Heart right ventricle (tissue), 16 donors: ENCODE results near the gene C6orf120. TPM values are rescaled to one million over a fixed set of nuclear protein-coding genes. Genes with fewer than 3 reads are reported as not detected.

ENCODE experiments used
- ATAC-seq, 8 donors: fragments of 200-7000 bp; cut with Tn5 transposase; one replicate each; pipeline ENCODE4 v1.9.1; 2020; ENCODE audit warnings: mild to moderate bottlenecking in 8 of 8, moderate library complexity in 8 of 8, moderate number of reproducible peaks in 1 of 8
- DNase-seq, 2 donors: peaks; one replicate each; pipeline ENCODE4 v3.0.0-alpha.2; 2020
- H3K27ac ChIP-seq, 10 donors: fragments of 200-600 bp; sonication (generic) in 2 of 10; one replicate each; pipeline versions ENCODE4 v1.5.0 to v1.8.0; 2020 to 2022; ENCODE audit warnings: mild to moderate bottlenecking in 3 of 10
- H3K27me3 ChIP-seq, 7 donors: fragments of 200-600 bp; one replicate each; pipeline ENCODE4 v1.8.0; 2021 to 2022; ENCODE audit warnings: mild to moderate bottlenecking in 2 of 7
- H3K36me3 ChIP-seq, 9 donors: fragments of 200-600 bp; sonication (generic) in 1 of 9; one replicate each; pipeline versions ENCODE4 v1.5.0 to v1.8.0; 2020 to 2022; ENCODE audit warnings: mild to moderate bottlenecking in 2 of 9
- H3K4me1 ChIP-seq, 9 donors: fragments of 200-600 bp; sonication (generic) in 1 of 9; one replicate each; pipeline versions ENCODE4 v1.5.0 to v1.8.0; 2020 to 2022; ENCODE audit warnings: mild to moderate bottlenecking in 4 of 9
- H3K4me3 ChIP-seq, 10 donors: fragments of 200-600 bp; sonication (generic) in 2 of 10; one replicate each; pipeline versions ENCODE4 v1.5.0 to v1.8.0; 2020 to 2022; ENCODE audit warnings: mild to moderate bottlenecking in 7 of 10, moderate library complexity in 2 of 10
- H3K9me3 ChIP-seq, 11 donors: fragments of 200-600 bp in 10 of 11; sonication (generic) in 2 of 11; one replicate each; pipeline versions ENCODE4 v1.5.0 to v1.8.0; 2013 to 2022; ENCODE audit warnings: mild to moderate bottlenecking in 2 of 11, control low read depth in 1 of 11, moderate library complexity in 1 of 11
- CTCF ChIP-seq, 9 donors: fragments of 200-600 bp; sonication (generic) in 2 of 9; IDR thresholded peaks; one replicate each; pipeline versions ENCODE4 v1.5.0 to v1.8.0; 2021 to 2022; ENCODE audit warnings: antibody characterized with exemption in 9 of 9, mild to moderate bottlenecking in 5 of 9, moderate library complexity in 1 of 9
- WGBS, 2 donors: extraction: QIAGEN DNeasy Blood & Tissue Kit; methylation state at CpG; one replicate each; pipeline ENCODE4 v1.1.7; 2013; ENCODE audit warnings: inconsistent platforms in 1 of 2; 5-methylcytosine and 5-hydroxymethylcytosine counted together
- intact Hi-C, 10 donors: fragments of 100-400 bp; cut with DNase I; formaldehyde crosslinking; loops; one replicate each; pipeline versions ENCODE4 v1.11.1 to v1.14.2; 2022
- polyA plus RNA-seq, 2 donors: library from polyadenylated mRNA; stranded (reverse); fragments of 200-250 nt; gene quantifications; one replicate each; pipeline ENCODE4 v1.2.3, GENCODE V29; 2013
- total RNA-seq, 10 donors: library from RNA; stranded (reverse); fragmentation: NEBNext Ultra II Directional in 3 of 10; extraction: Animal tissue kit (Norgen Biotek cat#: 25700) in 3 of 10; gene quantifications; one replicate each; pipeline versions ENCODE4 v1.2.1 to v1.2.4, GENCODE V29; 2021 to 2023
- donor health status: Arrhythmogenic right ventricular cardiomyopathy.
- donor health status: ischemic (EF 13 %, LVEDD 7.1; RV severe dilation, severe dysfunction).
- donor health status: healthy with polysubstance abuse.
- donor health status: DM: no; HTN: yes; CAD: no.
- donor health status: DM: no; HTN: no; CAD: no.
- donor health status: ischemic (EF 25% LVEDD 6.9; RV normal size, moderate dysfunction).
- donor health status: ischemic (EF 25% LVEDD 5.7; RV mildly dilated, moderate dysfunction).
- donor health status: healthy.
- donor health status: DM: yes; HTN: yes; CAD: no.
- donor health status: Ischemic cardiomyopathy.
- donor health status: ischemic (EF 35%, LVEDD 5.7; RV mildly dilated, moderate dysfunction).
- donor health status: nonischemic (EF 11% LVEDD 7.7; RV severe dilation, severe dysfunction).
- donor health status: DM: yes; HTN: yes; CAD: no.
- donor health status: PGD.
- donor health status: ischemic (EF 29% LVEDD 5.4; RV normal size, mild dysfunction).
- donor health status: nonischemic (EF 23%, LVEDD 6.1; RV moderate dilation, normal function).

The C6orf120 gene
- total and polyA plus RNA-seq, 12 donors: 2.4 to 18.9 (median 13.6) TPM

- H3K27ac ChIP-seq: no peak overlapping the region
- no peak for DNase-seq
- intact Hi-C loops: no loop called here
- no peak overlapping the region for H3K4me3 ChIP-seq
- H3K36me3 ChIP-seq: peaks cover 0 to 55% (median 28%) of the 10 kb centered on the region in 9 donors
- 94 to 96% methylated on average over 2 of the region's 2 CpGs for WGBS, 2 donors
- H3K9me3 ChIP-seq: peaks cover 0 to 40% (median 18%) of the 10 kb centered on the region in 11 donors
- ATAC-seq: no peak
- no peaks in the 10 kb centered on the region for H3K27me3 ChIP-seq
- no peak for TF ChIP-seq CTCF (IDR thresholded peaks at IDR 0.05)
- no peaks in the 10 kb centered on the region for H3K4me1 ChIP-seq
Observed at GRCh38 chr6:169685860-169686259, 16.1 kb upstream of the C6orf120 start.

GRCh38 chr6:169689287-169689686 is 12.6 kb upstream of the C6orf120 start:
- H3K4me1 ChIP-seq: no peaks in the 10 kb centered on the region

GRCh38 chr6:169691260-169691659 is 10.7 kb upstream of the C6orf120 start:
- ATAC-seq (no peak), DNase-seq (no peak)
- Histone ChIP-seq H3K36me3 (peaks cover 0 to 31% (median 22%) of the 10 kb centered on the region in 9 donors), H3K9me3 (peaks cover 0 to 30% (median 6%) of the 10 kb centered on the region in 11 donors), H3K27ac (no peak overlapping the region), H3K4me3 (no peak overlapping the region), H3K4me1 (no peaks in the 10 kb centered on the region), H3K27me3 (no peaks in the 10 kb centered on the region)
- TF ChIP-seq CTCF (IDR thresholded peaks at IDR 0.05): no peak
- 98 to 99% methylated on average over 2 of the region's 2 CpGs for WGBS, 2 donors
- intact Hi-C loops: no loop called here

More at GRCh38 chr6:169689287-169689686, 12.6 kb upstream of the C6orf120 start:
- 96% methylated on average over 6 of the region's 6 CpGs for WGBS, 2 donors
- no peak for ATAC-seq
- Histone ChIP-seq H3K4me3 (no peak overlapping the region), H3K27me3 (no peaks in the 10 kb centered on the region), H3K36me3 (peaks cover 0 to 45% (median 28%) of the 10 kb centered on the region in 9 donors), H3K27ac (no peak overlapping the region), H3K9me3 (peaks cover 0 to 47% (median 18%) of the 10 kb centered on the region in 11 donors)
- DNase-seq: no peak
- intact Hi-C loops: no loop called here
- no peak for TF ChIP-seq CTCF (IDR thresholded peaks at IDR 0.05)

- ATAC-seq (peak in 1 of 8 donors; percentile 44), DNase-seq (no peak)
- no peak for TF ChIP-seq CTCF (IDR thresholded peaks at IDR 0.05)
- H3K36me3 ChIP-seq: peaks cover 0 to 18% (median 9%) of the 10 kb centered on the region in 9 donors
- H3K9me3 ChIP-seq: peaks cover 0 to 19% (median 0%) of the 10 kb centered on the region in 11 donors
- whole genome bisulfite sequencing, 2 donors: 96% methylated on average over 3 of the region's 3 CpGs
- no peak overlapping the region for H3K4me3 ChIP-seq
- H3K27ac ChIP-seq: no peak overlapping the region
- no peaks in the 10 kb centered on the region for H3K27me3 ChIP-seq
- intact Hi-C loops: no loop called here
- H3K4me1 ChIP-seq: peaks cover 0 to 1% (median 0%) of the 10 kb centered on the region in 9 donors
Observed at GRCh38 chr6:169692516-169692915, 9.4 kb upstream of the C6orf120 start.
